IMR-90 (cell line): Measurements from ENCODE around the gene CFAP299. TPM values are rescaled to one million over a fixed set of nuclear protein-coding genes. Genes with fewer than 3 reads are reported as not detected.

Experiments used
- ATAC-seq: fragments of 200-7000 bp; cut with Tn5 transposase; 2 replicates; pipeline ENCODE4 v1.9.1; 2020; ENCODE audit warnings: low read depth, mild to moderate bottlenecking, moderate library complexity
- BruUV-seq: library from RNA; stranded (reverse); fragments of 400-500 nt; replicated peaks from 2 replicates; lab custom pipeline; 2021; lab: Mats Ljungman, UMichigan
- CTCF ChIA-PET: fragments of 300-600 bp; formaldehyde crosslinking; extraction: SDS; loops from one replicate; lab custom pipeline; 2021; ENCODE audit warnings: antibody characterized with exemption; lab: Yijun Ruan, JAX
- POLR2A ChIA-PET: fragments of 300-600 bp; sonication (Branson Sonifier 250); formaldehyde crosslinking; loops from one replicate; lab custom pipeline; 2022; ENCODE audit warnings: antibody characterized with exemption; ENCODE audit not compliant: unreplicated experiment; lab: Charles Lee
- DNase-seq: peaks from one replicate; pipeline ENCODE4 v3.0.0; 2013
- H2AFZ ChIP-seq: replicated peaks from 2 replicates; pipeline ENCODE3; 2013; ENCODE audit warnings: low read length, mild to moderate bottlenecking; ENCODE audit not compliant: poor library complexity
- H2AK5ac ChIP-seq: 2 replicates; pipeline ENCODE4 v1.6.1; 2013; ENCODE audit warnings: low read depth, low read length, inconsistent platforms
- H2AK9ac ChIP-seq: replicated peaks from 2 replicates; pipeline ENCODE3; 2013; ENCODE audit warnings: mild to moderate bottlenecking, low read depth, low read length, moderate library complexity; ENCODE audit not compliant: poor library complexity
- H2BK120ac ChIP-seq: 2 replicates; pipeline ENCODE4 v1.6.1; 2013; ENCODE audit warnings: low read depth, low read length, inconsistent platforms
- H2BK15ac ChIP-seq: 3 replicates; pipeline ENCODE4 v1.6.1; 2013; ENCODE audit warnings: low read depth, low read length, inconsistent platforms
- H2BK20ac ChIP-seq: 2 replicates; pipeline ENCODE4 v1.6.1; 2013; ENCODE audit warnings: low read depth, mild to moderate bottlenecking, inconsistent platforms, low read length, moderate library complexity
- H2BK5ac ChIP-seq: 2 replicates; pipeline ENCODE4 v1.6.1; 2013; ENCODE audit warnings: mild to moderate bottlenecking, low read depth, low read length, inconsistent platforms; ENCODE audit not compliant: poor library complexity, severe bottlenecking
- H3K14ac ChIP-seq: replicated peaks from 2 replicates; pipeline ENCODE4 v1.6.1; 2013; ENCODE audit warnings: low read depth, low read length, inconsistent platforms
- H3K18ac ChIP-seq: 2 replicates; pipeline ENCODE4 v1.6.1; 2013; ENCODE audit warnings: low read depth, low read length, control low read depth
- H3K23ac ChIP-seq: 2 replicates; pipeline ENCODE4 v1.6.1; 2013; ENCODE audit warnings: low read depth, low read length, inconsistent platforms
- H3K27ac ChIP-seq: 2 replicates; pipeline ENCODE4 v1.5.1; 2013; ENCODE audit warnings: mild to moderate bottlenecking, control low read depth, low read length; ENCODE audit not compliant: insufficient read depth
- H3K27me3 ChIP-seq: 2 replicates; pipeline ENCODE4 v1.6.1; 2013; ENCODE audit warnings: low read length; ENCODE audit not compliant: control insufficient read depth, insufficient read depth
- H3K36me3 ChIP-seq: 2 replicates; pipeline ENCODE4 v1.6.1; 2013; ENCODE audit warnings: low read length, mixed read lengths; ENCODE audit not compliant: control insufficient read depth, insufficient read depth
- H3K4ac ChIP-seq: 2 replicates; pipeline ENCODE4 v1.6.1; 2013; ENCODE audit warnings: low read depth, low read length, inconsistent platforms
- H3K4me1 ChIP-seq: 2 replicates; pipeline ENCODE4 v1.6.1; 2013; ENCODE audit warnings: low read length, mixed read lengths; ENCODE audit not compliant: control insufficient read depth, insufficient read depth
- H3K4me2 ChIP-seq: 2 replicates; pipeline ENCODE4 v1.6.1; 2013; ENCODE audit warnings: low read depth, mild to moderate bottlenecking, control low read depth, low read length, moderate library complexity
- H3K4me3 ChIP-seq: 2 replicates; pipeline ENCODE4 v1.5.1; 2013; ENCODE audit warnings: low read depth, mild to moderate bottlenecking, control low read depth, low read length, moderate library complexity; ENCODE audit not compliant: insufficient read depth
- H3K56ac ChIP-seq: 2 replicates; pipeline ENCODE4 v1.6.1; 2013; ENCODE audit warnings: low read length, inconsistent platforms; ENCODE audit not compliant: insufficient read depth; ENCODE audit errors: extremely low read depth
- H3K79me1 ChIP-seq, 2 experiments: 2 replicates each; pipeline ENCODE4 v1.6.1; 2013; ENCODE audit warnings: low read length in 2 of 2, inconsistent platforms in 1 of 2, low read depth in 1 of 2
- H3K9ac ChIP-seq: 2 replicates; pipeline ENCODE4 v1.6.1; 2013; ENCODE audit warnings: low read depth, low read length, control low read depth
- H3K9me1 ChIP-seq: 2 replicates; pipeline ENCODE4 v1.6.1; 2013; ENCODE audit warnings: low read length, inconsistent platforms; ENCODE audit not compliant: insufficient read depth
- H3K9me3 ChIP-seq: 2 replicates; pipeline ENCODE4 v1.6.1; 2013; ENCODE audit warnings: low read length; ENCODE audit not compliant: control insufficient read depth, insufficient read depth
- H4K20me1 ChIP-seq: 2 replicates; pipeline ENCODE4 v1.6.1; 2013; ENCODE audit warnings: low read length, inconsistent platforms; ENCODE audit not compliant: insufficient read depth
- H4K5ac ChIP-seq: 2 replicates; pipeline ENCODE4 v1.6.1; 2013; ENCODE audit warnings: mild to moderate bottlenecking, low read depth, low read length, control low read depth
- H4K8ac ChIP-seq, 2 experiments: 2 replicates each; pipeline ENCODE4 v1.6.1; 2013; ENCODE audit warnings: low read depth in 2 of 2, low read length in 2 of 2, control low read depth in 1 of 2, inconsistent platforms in 1 of 2
- H4K91ac ChIP-seq: 2 replicates; pipeline ENCODE4 v1.6.1; 2013; ENCODE audit warnings: low read depth, low read length, inconsistent platforms; ENCODE audit not compliant: insufficient read depth
- CEBPB ChIP-seq: IDR thresholded peaks from 2 replicates; pipeline ENCODE4 v1.6.1; 2012; ENCODE audit warnings: low read depth, low read length, improper control_type of control experiment
- RCOR1 ChIP-seq: IDR thresholded peaks from 2 replicates; pipeline ENCODE4 v1.6.1; 2012; ENCODE audit warnings: mild to moderate bottlenecking, low read length, improper control_type of control experiment; ENCODE audit not compliant: insufficient replicate concordance
- WGBS, 2 experiments: methylation state at CpG; one replicate each; pipeline versions ENCODE4 v1.1.5 to v1.1.7; 2013; ENCODE audit warnings: missing lambda C conversion rate in 2 of 2; ENCODE audit not compliant: insufficient read length in 1 of 2; ENCODE audit errors: extremely low coverage in 2 of 2; 5-methylcytosine and 5-hydroxymethylcytosine counted together
- dilution Hi-C: fragments of 300-500 bp; cut with HindIII; formaldehyde crosslinking; loops from one replicate; pipeline ENCODE4 v1.14.3; 2018; ENCODE audit warnings: low sequenced_read_pairs; ENCODE audit not compliant: unreplicated experiment
- in situ Hi-C: fragments of 300-500 bp; cut with MboI; formaldehyde crosslinking; loops from 3 replicates; pipeline ENCODE4 v1.14.3; 2019; ENCODE audit warnings: low sequenced_read_pairs, inconsistent platforms, mixed read lengths
- intact Hi-C: fragments of 100-400 bp; cut with micrococcal nuclease; formaldehyde crosslinking; loops from 2 replicates; pipeline ENCODE4 v1.10.0; 2022
- polyA plus RNA-seq, 3 experiments: library from polyadenylated mRNA; depleted of rRNA; stranded (reverse); fragments of >200 nt; gene quantifications; 2 replicates each; pipeline ENCODE4 v1.2.3, GENCODE V29; 2012; ENCODE audit warnings: low replicate concordance in 1 of 3
- total RNA-seq: library from RNA; depleted of rRNA; stranded (reverse); fragments of >200 nt; gene quantifications from 2 replicates; pipeline ENCODE4 v1.2.3, GENCODE V29; 2012

CFAP299 gene
- total and polyA plus RNA-seq, 2 of the 4 experiments (the other 2 are of a cell fraction): 1.0 to 1.1 TPM

- ChIA-PET POLR2A (no interaction called here), CTCF (interaction anchor here (0.6 kb wide), 1 partner anchor 134 kb away, joined by 8 read pairs; no protein-coding TSS in a partner anchor)
- H3K4me2 ChIP-seq: no peak overlapping the region
- H4K8ac ChIP-seq: no peak overlapping the region
- no peak overlapping the region for H3K4ac ChIP-seq
- no peaks in the 10 kb centered on the region for H3K9me1 ChIP-seq
- no peak overlapping the region for H2AFZ ChIP-seq
- in situ Hi-C loops: no loop called here
- intact Hi-C loops: no loop called here
- H3K27me3 ChIP-seq: no peaks in the 10 kb centered on the region
- DNase-seq (no peak), ATAC-seq (no peak)
- no peak overlapping the region for H2BK20ac ChIP-seq
- no peak for TF ChIP-seq CEBPB
- no peak for TF ChIP-seq RCOR1
- no peak overlapping the region for H3K9ac ChIP-seq
- H3K14ac ChIP-seq: no peak overlapping the region
- no CpG with 5 or more reads among the region's 1 CpG for WGBS, 2 experiments
- no peaks in the 10 kb centered on the region for H4K20me1 ChIP-seq
- dilution Hi-C loops: no loop called here
- no peak overlapping the region for H3K56ac ChIP-seq
- no peaks in the 10 kb centered on the region for H3K4me1 ChIP-seq
- H4K5ac ChIP-seq: no peak overlapping the region
- H3K79me1 ChIP-seq: no peaks in the 10 kb centered on the region; a peak in 1 of 4 replicates
- H3K27ac ChIP-seq: no peak overlapping the region
- H3K18ac ChIP-seq: no peak overlapping the region
- no peaks in the 10 kb centered on the region for H3K36me3 ChIP-seq
- no peak overlapping the region for H4K91ac ChIP-seq
- no peak overlapping the region for H2AK5ac ChIP-seq
- H3K23ac ChIP-seq: no peak overlapping the region
- H2BK5ac ChIP-seq: no peak overlapping the region
- BruUV-seq: no TSS peak
- no peaks in the 10 kb centered on the region for H3K9me3 ChIP-seq
- H3K4me3 ChIP-seq: no peak overlapping the region
- H2BK120ac ChIP-seq: no peak overlapping the region
- no peak overlapping the region for H2AK9ac ChIP-seq
- no peak overlapping the region for H2BK15ac ChIP-seq
Observed at GRCh38 chr4:80495865-80496264, 160.3 kb downstream of the CFAP299 start.
